K562 (cell line): ENCODE measurements around the gene IFT52. TPM values are rescaled to one million over a fixed set of nuclear protein-coding genes. Genes with fewer than 3 reads are reported as not detected.

Experiments used
- ATF1 ChIP-seq, 2 experiments: fragments of 450-650 bp in 1 of 2; IDR thresholded peaks; 2 replicates each; pipeline ENCODE4 v1.6.1; 2016; ENCODE audit warnings: missing compliant biosample characterization in 1 of 2, missing genetic modification characterization in 1 of 2
- ATF3 ChIP-seq, 2 experiments: fragments of 450-650 bp in 1 of 2; sonication (generic) in 1 of 2; formaldehyde crosslinking in 1 of 2; IDR thresholded peaks in 1 of 2; conservative IDR thresholded peaks in 1 of 2; 2 replicates each; pipeline versions ENCODE4 v1.6.1 to v1.8.1; 2016 to 2023; ENCODE audit warnings: mild to moderate bottlenecking in 2 of 2, moderate library complexity in 2 of 2, inconsistent platforms in 1 of 2, missing genetic modification reagents in 1 of 2
- EP400 ChIP-seq: fragments of 450-650 bp; IDR thresholded peaks from 2 replicates; pipeline ENCODE4 v1.6.1; 2017; ENCODE audit warnings: antibody characterized with exemption, mild to moderate bottlenecking, moderate library complexity
- FOXK2 ChIP-seq, 2 experiments: fragments of 450-650 bp; IDR thresholded peaks in 1 of 2; conservative IDR thresholded peaks in 1 of 2; 2 replicates each; pipeline ENCODE4 v1.6.1; 2016; ENCODE audit warnings: low read depth in 2 of 2, mild to moderate bottlenecking in 1 of 2
- GATA2 ChIP-seq: sonication (generic); formaldehyde crosslinking; IDR thresholded peaks from 2 replicates; pipeline ENCODE4 v1.4.0; 2020; ENCODE audit warnings: mild to moderate bottlenecking, missing genetic modification reagents
- HBP1 ChIP-seq: fragments of 450-650 bp; formaldehyde crosslinking; IDR thresholded peaks from 2 replicates; pipeline ENCODE4 v1.4.0; 2022; ENCODE audit warnings: missing genetic modification characterization
- MLLT1 ChIP-seq, 2 experiments: fragments of 450-650 bp; IDR thresholded peaks; 2 replicates each; pipeline ENCODE4 v1.6.1; 2016
- MTA2 ChIP-seq: fragments of 450-650 bp; IDR thresholded peaks from 2 replicates; pipeline ENCODE4 v1.6.1; 2016; ENCODE audit warnings: low read depth
- NCOR1 ChIP-seq: fragments of 450-650 bp; IDR thresholded peaks from 2 replicates; pipeline ENCODE4 v1.6.1; 2016; ENCODE audit warnings: mild to moderate bottlenecking, moderate library complexity
- NFE2 ChIP-seq: IDR thresholded peaks from 2 replicates; pipeline ENCODE4 v1.6.1; 2014; ENCODE audit warnings: antibody characterized with exemption, low read depth
- NFIC ChIP-seq: fragments of 450-650 bp; IDR thresholded peaks from 2 replicates; pipeline ENCODE4 v1.6.1; 2017; ENCODE audit warnings: mild to moderate bottlenecking, inconsistent platforms
- NFIX ChIP-seq: fragments of 250-450 bp; sonication (Bioruptor Pico); IDR thresholded peaks from 2 replicates; pipeline ENCODE4 v1.4.0; 2020; ENCODE audit warnings: low read depth, mild to moderate bottlenecking, moderate library complexity
- RNF2 ChIP-seq: sonication (generic); IDR thresholded peaks from 2 replicates; pipeline ENCODE4 v1.6.1; 2016
- TAL1 ChIP-seq: fragments of 450-650 bp; IDR thresholded peaks from 2 replicates; pipeline ENCODE4 v1.6.1; 2016; ENCODE audit warnings: mild to moderate bottlenecking
- TSHZ1 ChIP-seq: fragments of 250-450 bp; sonication (Bioruptor Pico); IDR thresholded peaks from 2 replicates; pipeline ENCODE4 v1.4.0; 2020; ENCODE audit warnings: mild to moderate bottlenecking, moderate library complexity
- USF1 ChIP-seq: sonication (generic); formaldehyde crosslinking; IDR thresholded peaks from 2 replicates; pipeline ENCODE4 v1.9.0; 2022; ENCODE audit warnings: mild to moderate bottlenecking, missing genetic modification reagents
- ZNF384 ChIP-seq: IDR thresholded peaks from 2 replicates; pipeline ENCODE4 v1.6.1; 2012; ENCODE audit warnings: low read depth, low read length, improper control_type of control experiment
- polyA plus RNA-seq, 8 experiments: library from polyadenylated mRNA; depleted of rRNA in 4 of 8; stranded (reverse) in 5 of 8; unstranded in 3 of 8; fragments of >200 nt; fragmentation: Nextera tagmentation in 2 of 8; fragmentation: Illumina TruSeq in 1 of 8; extraction: Ambion mirVana in 2 of 8; extraction: Trizol in 1 of 8; gene quantifications; 2 replicates each; pipeline versions ENCODE4 v1.2.1 to v1.2.3, GENCODE V29; 2011 to 2014; ENCODE audit warnings: inconsistent platforms in 1 of 8, missing spikeins in 1 of 8
- total RNA-seq, 7 experiments: library from RNA; depleted of rRNA in 6 of 7; stranded (reverse); fragments of >200 nt in 6 of 7; fragmentation: Illumina TruSeq in 2 of 7; extraction: Trizol in 2 of 7; gene quantifications; 2 replicates each; pipeline versions ENCODE4 v1.2.1 to v1.2.3, GENCODE V29; 2011 to 2021; ENCODE audit warnings: low replicate concordance in 1 of 7

IFT52 gene
- total and polyA plus RNA-seq, 9 of the 15 experiments (the other 6 are each of a cell fraction or from before 2014, with no cell fraction given): 11.0 to 31.4 (median 20.4) TPM

GRCh38 chr20:43583982-43584432 is 6.7 kb upstream of the IFT52 start (continued):
- no peak for TF ChIP-seq TSHZ1
- TF ChIP-seq MLLT1 (IDR thresholded peaks at IDR 0.05): peak in 1 of 2 experiments; percentile 71; a peak in 2 of 4 replicates
- peak; percentile 90 for TF ChIP-seq ATF3 (IDR thresholded peaks at IDR 0.05)
- TF ChIP-seq ATF3 (CRISPR knock-in tag; conservative IDR thresholded peaks at IDR 0.05): no peak; the same call in 1 of the 2 replicates
- TF ChIP-seq GATA2: 0 out of 2 replicates have a peak, but pooled peaks have one; percentile 25
- no peak for TF ChIP-seq ATF1 (CRISPR knock-in tag; IDR thresholded peaks at IDR 0.05)
- peak; percentile 36; the same call in 1 of the 2 replicates for TF ChIP-seq ATF1 (tag; IDR thresholded peaks at IDR 0.05)
- TF ChIP-seq USF1 (CRISPR knock-in tag): peak; percentile 62
- TF ChIP-seq MTA2: peak; percentile 29; the same call in 1 of the 2 replicates
- TF ChIP-seq NFE2: peak; percentile 45; the same call in 1 of the 2 replicates
- TF ChIP-seq RNF2: peak; percentile 75; the same call in 1 of the 2 replicates
- peak; percentile 99 for TF ChIP-seq NFIC
- TF ChIP-seq HBP1 (CRISPR knock-in tag): no peak
- peak; percentile 93 for TF ChIP-seq NFIX (CRISPR knock-in tag)
- peak; percentile 76 for TF ChIP-seq EP400
- TF ChIP-seq TAL1: peak; percentile 62
- peak; percentile 41 to 43; a peak in 2 of 4 replicates for TF ChIP-seq FOXK2 (conservative IDR thresholded peaks at IDR 0.05 in 1 of 2, IDR thresholded peaks at IDR 0.05 in 1 of 2; ENCODE audit: low read depth in 2 of 2)
- peak; percentile 69 for TF ChIP-seq NCOR1
- TF ChIP-seq ZNF384: peak; percentile 91
